ENCODE results near the gene DRAP1. TPM values are rescaled to one million over a fixed set of nuclear protein-coding genes. Genes with fewer than 3 reads are reported as not detected.

Gene DRAP1
- polyA plus RNA-seq, 12 donors, result 49.0 to 117 (median 65.8) TPM; not detected in 1

- no peak for DNase-seq
These were observed 19.7 kb upstream of the DRAP1 start for GRCh38 chr11:65899356-65900124.

- DNase-seq, result no peak
These were observed 18.9 kb upstream of the DRAP1 start, which contains the start of gene FOSL1 for GRCh38 chr11:65900125-65900898. Gene FOSL1 (minus strand): TSS chr11:65900388. CDS start chr11:65900339, 49 bp downstream.

GRCh38 chr11:65900899-65901180 is 18.4 kb upstream of the DRAP1 start:
- no peak for DNase-seq

- no peak for DNase-seq
These were observed 16.2 kb upstream of the DRAP1 start for GRCh38 chr11:65903068-65903481.

- no peak for DNase-seq
These were observed 15.5 kb upstream of the DRAP1 start for GRCh38 chr11:65903715-65904114.

- no peak for DNase-seq
These were observed 12.6 kb upstream of the DRAP1 start for GRCh38 chr11:65906602-65907001.

GRCh38 chr11:65907878-65908277 is 11.3 kb upstream of the DRAP1 start:
- no peak for DNase-seq

GRCh38 chr11:65911682-65912568 is 7.3 kb upstream of the DRAP1 start:
- DNase-seq, result no peak

GRCh38 chr11:65912845-65913244 is 6.4 kb upstream of the DRAP1 start:
- DNase-seq, result no peak

- no peak for DNase-seq
These were observed 4.0 kb upstream of the DRAP1 start for GRCh38 chr11:65915101-65915820.

- no peak for DNase-seq
These were observed 3.4 kb upstream of the DRAP1 start for GRCh38 chr11:65915821-65916251.

GRCh38 chr11:65916391-65916790 is 2.8 kb upstream of the DRAP1 start:
- DNase-seq, result no peak

- DNase-seq, result no peak
These were observed 2.2 kb upstream of the DRAP1 start for GRCh38 chr11:65917077-65917433.

- no peak for DNase-seq
These were observed 1.6 kb upstream of the DRAP1 start for GRCh38 chr11:65917434-65918210.

GRCh38 chr11:65918211-65919140 is 750 bp upstream of the DRAP1 start, which contains the start of gene C11orf68:
Gene C11orf68 (minus strand): TSS chr11:65919062. CDS start chr11:65919031, 31 bp downstream.
- DNase-seq, result no peak

- no peak for DNase-seq
These were observed 546 bp downstream of the DRAP1 start for GRCh38 chr11:65919573-65920371.

GRCh38 chr11:65920372-65920802 is 1.2 kb downstream of the DRAP1 start:
- DNase-seq, result no peak

GRCh38 chr11:65921033-65921555 is 1.9 kb downstream of the DRAP1 start:
- DNase-seq, result no peak

Data from muscle of arm (tissue), 12 donors.